ENCODE data around the gene CCDC180. TPM values are rescaled to one million over a fixed set of nuclear protein-coding genes. Genes with fewer than 3 reads are reported as not detected.

CCDC180 gene
- total RNA-seq, 2 donors from 2014 or later: 1.6 to 22.8 TPM

DNA sequence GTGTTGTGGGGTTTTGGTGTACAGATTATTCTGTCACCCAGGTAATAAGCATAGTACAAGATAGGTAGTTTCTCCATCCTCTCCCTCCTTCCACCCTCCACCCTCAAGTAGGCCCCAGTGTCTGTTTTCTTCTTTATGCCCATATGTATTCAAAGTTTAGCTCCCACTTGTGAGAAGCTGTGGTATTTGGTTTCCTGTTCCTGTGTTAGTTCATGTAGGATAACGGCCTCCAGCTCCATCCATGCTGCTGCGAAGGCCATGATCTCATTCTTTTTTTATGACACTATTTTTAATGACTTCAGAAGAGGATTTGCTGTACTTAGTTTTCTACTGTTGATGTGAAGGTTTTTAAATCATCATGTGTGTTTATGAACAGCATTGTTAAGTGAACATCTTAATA, 11.9 kb downstream of the CCDC180 start:
- H3K27me3 ChIP-seq (replicated peaks; ENCODE audit: insufficient read depth): no peaks in the 10 kb centered on the region
- DNase-seq (ENCODE audit: low spot score): no peak
- H3K36me3 ChIP-seq: no peaks in the 10 kb centered on the region
- no peak overlapping the region for H3K27ac ChIP-seq
- H3K4me3 ChIP-seq: no peak overlapping the region
- H3K4me1 ChIP-seq (replicated peaks): no peaks in the 10 kb centered on the region
- TF ChIP-seq POLR2AphosphoS5 (IDR thresholded peaks at IDR 0.05): no peak
- TF ChIP-seq POLR2A (IDR thresholded peaks at IDR 0.05): no peak
- TF ChIP-seq, protein P1, sequence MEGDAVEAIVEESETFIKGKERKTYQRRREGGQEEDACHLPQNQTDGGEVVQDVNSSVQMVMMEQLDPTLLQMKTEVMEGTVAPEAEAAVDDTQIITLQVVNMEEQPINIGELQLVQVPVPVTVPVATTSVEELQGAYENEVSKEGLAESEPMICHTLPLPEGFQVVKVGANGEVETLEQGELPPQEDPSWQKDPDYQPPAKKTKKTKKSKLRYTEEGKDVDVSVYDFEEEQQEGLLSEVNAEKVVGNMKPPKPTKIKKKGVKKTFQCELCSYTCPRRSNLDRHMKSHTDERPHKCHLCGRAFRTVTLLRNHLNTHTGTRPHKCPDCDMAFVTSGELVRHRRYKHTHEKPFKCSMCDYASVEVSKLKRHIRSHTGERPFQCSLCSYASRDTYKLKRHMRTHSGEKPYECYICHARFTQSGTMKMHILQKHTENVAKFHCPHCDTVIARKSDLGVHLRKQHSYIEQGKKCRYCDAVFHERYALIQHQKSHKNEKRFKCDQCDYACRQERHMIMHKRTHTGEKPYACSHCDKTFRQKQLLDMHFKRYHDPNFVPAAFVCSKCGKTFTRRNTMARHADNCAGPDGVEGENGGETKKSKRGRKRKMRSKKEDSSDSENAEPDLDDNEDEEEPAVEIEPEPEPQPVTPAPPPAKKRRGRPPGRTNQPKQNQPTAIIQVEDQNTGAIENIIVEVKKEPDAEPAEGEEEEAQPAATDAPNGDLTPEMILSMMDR (IDR thresholded peaks at IDR 0.05): no peak
- no peaks in the 10 kb centered on the region for H3K9me3 ChIP-seq
- intact Hi-C loops (cut with DNase I): no loop called here
- 87% methylated on average over 2 of the region's 2 CpGs for WGBS

DNA sequence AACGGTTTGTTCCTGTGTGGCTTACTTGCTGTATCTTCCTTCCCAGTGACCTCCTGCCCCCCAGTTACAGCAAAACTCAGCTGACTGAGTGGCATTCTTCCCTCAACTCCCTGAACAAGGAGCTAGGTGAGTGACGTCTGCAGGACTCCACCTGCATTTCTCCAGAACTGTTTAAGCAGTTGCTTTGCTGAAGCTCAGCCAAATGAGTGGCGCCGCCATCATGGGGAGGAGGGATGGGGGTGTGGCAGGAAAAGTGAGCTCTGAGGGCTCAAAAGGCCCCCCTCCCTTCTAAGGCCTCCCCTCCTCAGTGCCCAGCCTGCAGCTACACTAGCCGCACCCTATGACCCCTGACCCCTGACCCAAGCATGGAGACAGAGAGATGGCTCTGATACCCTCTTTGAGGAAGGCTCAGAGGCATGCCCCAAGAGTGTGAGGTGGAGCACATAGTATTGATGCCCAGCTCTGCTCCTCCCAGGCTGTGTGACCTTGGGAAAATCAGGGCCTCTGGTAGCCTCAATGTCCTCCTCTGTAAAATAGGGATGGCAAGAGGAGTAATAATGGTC, 12.7 kb downstream of the CCDC180 start:
- Histone ChIP-seq H3K27ac (no peak overlapping the region), H3K4me1 (replicated peaks) (no peaks in the 10 kb centered on the region), H3K9me3 (no peaks in the 10 kb centered on the region), H3K36me3 (no peaks in the 10 kb centered on the region), H3K27me3 (replicated peaks; ENCODE audit: insufficient read depth) (no peaks in the 10 kb centered on the region), H3K4me3 (no peak overlapping the region)
- intact Hi-C loops (cut with DNase I): no loop called here
- TF ChIP-seq POLR2A (IDR thresholded peaks at IDR 0.05): no peak
- TF ChIP-seq, protein P1 (IDR thresholded peaks at IDR 0.05): no peak
- TF ChIP-seq POLR2AphosphoS5 (IDR thresholded peaks at IDR 0.05): no peak
- 77% methylated on average over 5 of the region's 5 CpGs for WGBS
- no peak for DNase-seq (ENCODE audit: low spot score)

DNA sequence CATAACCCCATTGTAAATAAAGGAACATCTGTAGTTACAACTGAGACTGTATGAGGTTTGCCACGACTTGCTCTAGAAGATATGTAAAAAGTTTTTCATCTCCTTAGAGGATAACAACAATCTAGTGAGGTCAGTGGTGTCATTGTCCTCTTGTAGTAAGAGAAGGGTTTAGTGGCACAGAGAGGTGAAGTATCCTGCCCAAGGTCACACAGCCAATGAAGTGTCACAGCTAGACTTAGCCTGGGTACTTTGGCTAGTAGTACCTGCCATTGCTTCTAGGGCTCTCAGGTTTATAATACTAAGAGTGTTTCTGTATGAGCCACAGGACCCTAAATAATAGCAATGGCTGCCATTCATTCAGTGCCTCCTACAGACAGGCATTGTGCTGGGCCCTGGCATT, 13.8 kb downstream of the CCDC180 start:
- TF ChIP-seq POLR2A (IDR thresholded peaks at IDR 0.05): no peak
- TF ChIP-seq POLR2AphosphoS5 (IDR thresholded peaks at IDR 0.05): no peak
- TF ChIP-seq, protein P1 (IDR thresholded peaks at IDR 0.05): no peak
- Histone ChIP-seq H3K4me3 (no peak overlapping the region), H3K27ac (no peak overlapping the region), H3K4me1 (replicated peaks) (no peaks in the 10 kb centered on the region), H3K9me3 (no peaks in the 10 kb centered on the region), H3K27me3 (replicated peaks; ENCODE audit: insufficient read depth) (no peaks in the 10 kb centered on the region), H3K36me3 (no peaks in the 10 kb centered on the region)
- no peak for DNase-seq (ENCODE audit: low spot score)
- intact Hi-C loops (cut with DNase I): no loop called here
- WGBS: 84% methylated on average over 1 of the region's 1 CpG

DNA sequence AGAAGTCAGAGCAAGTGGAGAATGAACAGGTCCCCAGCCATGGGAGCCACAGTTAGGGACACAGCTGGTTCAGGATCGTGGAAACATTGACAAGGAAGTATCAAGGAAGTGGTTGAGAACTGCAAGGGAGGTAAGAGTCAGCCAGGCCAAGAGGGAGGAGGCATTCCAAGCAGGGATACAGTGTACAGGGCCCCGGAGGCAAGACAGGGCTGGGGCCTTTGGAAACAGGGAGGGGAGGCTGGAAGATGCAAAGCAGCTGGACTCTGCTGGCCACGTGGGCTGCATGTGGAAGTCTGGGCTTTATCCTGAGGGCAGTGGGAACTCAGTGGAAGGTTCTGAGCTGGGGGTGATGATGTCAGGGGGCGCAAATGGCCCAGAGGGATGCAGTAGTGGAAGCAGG, 14.2 kb downstream of the CCDC180 start:
- no peak overlapping the region for H3K4me3 ChIP-seq
- no peaks in the 10 kb centered on the region for H3K9me3 ChIP-seq
- intact Hi-C loops (cut with DNase I): no loop called here
- H3K27me3 ChIP-seq (replicated peaks; ENCODE audit: insufficient read depth): no peaks in the 10 kb centered on the region
- no peaks in the 10 kb centered on the region for H3K4me1 ChIP-seq (replicated peaks)
- H3K36me3 ChIP-seq: no peaks in the 10 kb centered on the region
- WGBS: 72% methylated on average over 4 of the region's 4 CpGs
- no peak for DNase-seq (ENCODE audit: low spot score)
- TF ChIP-seq, protein P1 (IDR thresholded peaks at IDR 0.05): no peak
- TF ChIP-seq POLR2AphosphoS5 (IDR thresholded peaks at IDR 0.05) (no peak), POLR2A (IDR thresholded peaks at IDR 0.05) (no peak)
- H3K27ac ChIP-seq: no peak overlapping the region

DNA sequence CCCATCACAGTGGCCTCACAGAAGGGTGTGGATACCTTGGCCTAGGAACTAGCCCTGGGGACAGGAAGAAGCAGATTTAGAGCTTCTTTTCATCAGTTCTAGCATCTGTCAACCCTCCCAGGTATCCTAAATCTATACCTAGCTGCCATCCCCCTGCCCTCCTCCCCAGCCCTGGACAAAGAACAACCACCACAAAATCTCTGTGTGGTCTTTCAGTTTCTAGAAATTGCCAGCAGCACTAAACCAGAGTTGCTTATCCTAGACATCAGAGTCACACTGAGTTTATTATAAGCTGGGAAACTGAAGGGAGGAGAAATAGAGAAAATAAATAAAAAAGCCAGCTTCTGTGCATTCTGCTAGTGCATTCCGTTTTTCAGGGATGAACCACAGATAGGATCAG, 14.6 kb downstream of the CCDC180 start:
- 50% methylated on average over 1 of the region's 1 CpG for WGBS
- Histone ChIP-seq H3K36me3 (no peaks in the 10 kb centered on the region), H3K4me3 (no peak overlapping the region), H3K9me3 (no peaks in the 10 kb centered on the region), H3K27ac (no peak overlapping the region), H3K27me3 (replicated peaks; ENCODE audit: insufficient read depth) (no peaks in the 10 kb centered on the region), H3K4me1 (replicated peaks) (no peaks in the 10 kb centered on the region)
- intact Hi-C loops (cut with DNase I): no loop called here
- TF ChIP-seq, protein P1 (IDR thresholded peaks at IDR 0.05): no peak
- TF ChIP-seq POLR2A (IDR thresholded peaks at IDR 0.05): no peak
- no peak for TF ChIP-seq POLR2AphosphoS5 (IDR thresholded peaks at IDR 0.05)
- no peak for DNase-seq (ENCODE audit: low spot score)

Data from prostate gland (tissue), 2 donors.